DMS 273 (cell line): ENCODE results near the gene CEP170B.
"Not testable (repeated sequence)": the region's sequence is repeated elsewhere in the genome, so short reads cannot be mapped to it uniquely, and the experiment has no call there.

Source experiments
- DNase-seq: peaks from one replicate; lab custom pipeline; 2025; ENCODE audit not compliant: unreplicated experiment; lab: John Stamatoyannopoulos, UW

Gene CEP170B

GRCh38 chr14:104941508-104942365 is 76.7 kb downstream of the CEP170B start:
- no peak for DNase-seq

- DNase-seq = no peak
Observed at GRCh38 chr14:104942586-104942985, 77.5 kb downstream of the CEP170B start.

- DNase-seq = not testable (repeated sequence)
Observed at GRCh38 chr14:104943216-104944015, 78.3 kb downstream of the CEP170B start.

DNA sequence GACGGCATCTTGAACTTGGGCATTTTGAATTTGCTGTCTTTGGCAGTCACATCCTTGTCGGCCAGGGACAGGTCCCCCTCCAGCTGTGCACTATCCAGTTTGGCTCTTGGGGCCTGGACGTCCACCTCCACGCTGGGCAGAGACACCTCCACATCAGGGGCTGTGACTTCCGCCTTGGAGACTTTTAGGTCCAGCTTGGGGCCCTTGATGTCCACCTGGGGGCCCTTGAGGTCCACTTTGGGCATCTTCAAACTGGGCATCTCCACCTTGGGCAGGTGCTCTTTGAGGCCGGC is 78.9 kb downstream of the CEP170B start:
- DNase-seq = not testable (repeated sequence)

DNA sequence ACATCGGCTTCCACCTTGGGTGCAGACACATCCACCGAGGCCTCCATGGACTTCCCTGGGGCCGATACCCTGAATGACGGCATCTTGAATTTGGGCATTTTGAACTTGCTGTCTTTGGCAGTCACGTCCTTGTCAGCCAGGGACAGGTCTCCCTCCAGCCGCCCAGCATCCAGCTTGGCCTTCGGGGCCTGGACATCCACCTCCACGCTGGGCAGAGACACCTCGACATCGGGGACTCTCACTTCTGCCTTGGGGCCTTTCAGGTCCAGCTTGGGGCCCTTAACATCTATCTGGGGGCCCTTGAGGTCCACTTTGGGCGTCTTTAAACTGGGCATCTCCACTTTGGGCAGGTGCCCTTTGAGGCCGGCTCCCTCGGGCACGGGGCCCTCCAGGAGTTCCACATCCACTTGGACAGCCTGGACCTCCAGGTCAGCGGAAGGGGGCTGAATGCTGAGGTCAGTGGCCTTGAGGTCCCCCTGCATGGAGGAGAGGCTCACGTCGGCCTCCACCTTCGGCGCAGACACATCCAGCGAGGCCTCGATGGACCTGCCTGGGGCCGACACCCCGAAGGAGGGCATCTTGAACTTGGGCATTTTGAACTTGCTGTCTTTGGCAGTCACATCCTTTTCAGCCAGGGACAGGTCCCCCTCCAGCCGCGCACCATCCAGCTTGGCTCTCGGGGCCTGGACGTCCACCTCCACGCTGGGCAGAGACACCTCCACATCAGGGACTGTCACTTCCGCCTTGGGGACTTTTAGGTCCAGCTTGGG is 79.6 kb downstream of the CEP170B start:
- not testable (repeated sequence) for DNase-seq

DNA sequence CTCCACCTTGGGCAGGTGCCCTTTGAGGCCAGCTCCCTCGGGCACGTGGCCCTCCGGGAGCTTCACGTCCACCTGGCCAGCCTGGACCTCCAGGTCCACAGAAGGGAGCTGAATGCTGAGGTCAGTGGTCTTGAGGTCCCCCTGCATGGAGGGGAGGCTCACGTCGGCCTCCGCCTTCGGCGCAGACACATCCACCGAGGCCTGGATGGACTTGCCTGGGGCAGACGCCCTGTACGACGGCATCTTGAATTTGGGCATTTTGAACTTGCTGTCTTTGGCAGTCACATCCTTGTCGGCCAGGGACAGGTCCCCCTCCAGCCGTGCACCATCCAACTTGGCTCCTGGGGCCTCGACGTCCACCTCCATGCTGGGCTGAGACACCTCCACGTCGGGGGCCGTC is 80.2 kb downstream of the CEP170B start:
- DNase-seq = not testable (repeated sequence)
